ENCODE results near the gene IGF2R.

- TF ChIP-seq CTCF (IDR thresholded peaks at IDR 0.05) (no peak), POLR2A (IDR thresholded peaks at IDR 0.05) (no peak)
Measured at GRCh38 chr6:160005861-160006540, 37.1 kb downstream of the IGF2R start.
